Measurements from ENCODE around the gene SOX2.

SOX2 gene

DNA sequence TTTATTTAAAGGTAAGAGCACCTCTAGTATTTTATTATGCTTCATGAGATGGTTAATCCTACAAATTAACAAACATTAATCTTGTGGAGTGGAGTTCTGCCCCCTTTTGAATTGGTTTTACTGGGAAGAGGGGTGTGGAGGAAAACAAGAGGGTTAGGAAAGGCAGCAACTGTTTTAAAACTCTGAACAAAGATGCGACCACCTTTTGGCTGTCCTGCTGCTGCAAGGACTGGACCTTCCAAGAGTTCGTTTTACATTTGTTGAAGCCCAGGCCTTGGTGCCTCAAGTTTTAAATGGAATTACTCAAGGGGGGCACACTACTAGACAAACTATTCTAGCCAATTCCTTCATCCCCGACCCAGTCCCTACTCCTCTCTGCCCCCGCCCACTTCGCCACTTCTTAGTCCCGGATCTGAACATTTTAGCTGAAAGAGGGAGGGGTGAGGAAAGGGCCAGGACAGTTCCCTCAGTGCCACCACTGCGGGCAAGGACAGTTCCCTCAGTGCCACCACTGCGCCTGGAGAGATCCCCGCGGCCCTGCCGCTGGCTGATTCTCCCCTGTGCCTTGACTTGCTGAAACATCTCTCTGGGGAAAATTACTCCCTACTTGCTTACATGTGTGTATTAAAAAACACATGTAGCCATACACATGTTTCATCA is 11.2 kb downstream of the SOX2 start:
- DNase-seq (ENCODE audit: low read depth in 2 of 2) = no peak

DNA sequence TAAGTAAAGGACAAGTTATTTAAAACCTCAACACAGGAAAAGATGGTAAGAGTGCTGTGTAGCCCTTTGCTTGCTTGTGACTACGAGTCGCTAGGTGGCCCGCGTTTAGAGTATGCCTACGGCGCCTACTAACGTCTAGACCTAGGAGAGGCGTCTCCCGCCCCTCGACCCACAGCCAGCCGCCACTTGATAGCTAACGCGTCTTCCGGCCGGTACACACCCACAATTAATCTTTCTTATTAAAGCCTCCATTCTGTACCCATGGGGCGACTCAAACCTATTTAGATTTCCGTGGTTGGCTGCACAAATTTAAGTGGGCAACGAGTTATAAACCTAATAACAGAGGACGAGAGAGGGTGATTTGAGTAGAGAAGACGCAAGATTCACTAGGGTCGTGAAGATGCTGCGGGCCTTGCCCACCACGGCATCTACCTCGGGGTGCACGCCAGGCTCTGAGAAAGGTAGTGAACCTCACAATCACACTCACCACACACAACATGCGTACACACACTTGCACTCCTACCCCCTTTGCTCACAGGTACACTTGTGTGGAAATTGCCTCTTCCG is 12.0 kb downstream of the SOX2 start:
- no peak for DNase-seq (ENCODE audit: low read depth in 2 of 2)

DNA sequence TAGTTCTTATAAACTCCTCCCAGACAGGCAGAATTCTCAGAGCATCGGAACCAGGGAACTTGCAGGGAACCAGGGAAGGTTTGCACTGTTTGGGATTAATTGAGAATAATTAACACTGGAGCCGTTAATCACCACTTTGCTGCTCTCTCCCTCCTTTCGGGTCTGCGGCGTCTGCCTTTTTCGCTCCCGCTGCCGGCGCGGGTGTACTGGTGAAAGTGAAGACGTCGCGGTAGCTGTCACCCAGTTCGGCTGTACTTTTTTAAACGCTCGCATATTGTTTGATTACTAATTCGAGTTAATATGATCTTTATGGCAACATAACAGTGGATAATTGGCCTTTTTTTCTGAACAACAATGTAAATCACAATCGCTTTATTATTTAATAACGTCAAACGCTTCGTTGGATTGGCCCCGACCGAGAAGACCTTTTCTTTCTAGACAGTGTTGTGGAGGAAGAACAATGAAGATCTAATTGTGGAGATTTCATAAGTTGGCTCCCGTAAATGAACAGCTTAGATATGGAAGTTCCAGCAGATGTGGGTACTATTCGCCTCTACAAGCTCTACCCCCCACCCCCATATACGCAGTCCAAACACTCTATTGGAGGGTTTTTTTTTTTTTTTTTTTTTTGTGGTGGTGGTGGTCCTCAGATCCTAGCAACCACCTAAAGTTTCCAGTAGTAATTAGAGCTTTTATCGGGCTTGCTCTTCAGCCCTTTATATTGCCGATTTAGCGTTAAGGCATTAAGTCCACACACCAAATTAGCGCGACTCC is 12.7 kb downstream of the SOX2 start:
- DNase-seq (ENCODE audit: low read depth in 2 of 2) = no peak

DNA sequence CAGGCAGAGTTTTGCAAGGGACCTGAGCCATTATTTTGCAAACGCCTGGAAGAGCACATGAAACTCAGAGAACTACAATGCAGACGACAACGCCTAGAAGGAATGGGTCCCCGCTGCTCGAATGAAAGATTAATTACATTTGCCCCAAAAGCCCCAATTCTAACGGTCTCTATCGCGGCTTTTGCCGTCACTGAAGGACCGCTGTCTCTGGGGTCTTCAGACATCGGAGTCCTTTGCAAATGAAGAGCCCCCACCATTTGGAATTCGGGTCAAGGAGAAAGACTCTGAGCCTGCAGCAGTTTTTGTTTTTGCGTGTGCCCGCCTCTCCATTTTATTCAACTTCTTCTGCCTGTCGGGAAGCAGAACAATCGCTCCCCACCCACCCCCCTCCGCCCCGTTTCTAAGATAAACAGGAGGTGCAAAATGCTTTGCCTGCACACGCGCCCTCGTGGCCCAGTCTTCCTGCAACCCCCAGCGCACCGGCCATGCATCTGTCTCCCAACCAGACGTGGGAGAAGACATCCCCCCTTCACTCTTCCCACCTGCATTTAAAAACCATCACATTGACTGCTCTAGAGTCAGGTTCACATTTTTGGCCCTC is 13.5 kb downstream of the SOX2 start:
- no peak for DNase-seq (ENCODE audit: low read depth in 2 of 2)

DNA sequence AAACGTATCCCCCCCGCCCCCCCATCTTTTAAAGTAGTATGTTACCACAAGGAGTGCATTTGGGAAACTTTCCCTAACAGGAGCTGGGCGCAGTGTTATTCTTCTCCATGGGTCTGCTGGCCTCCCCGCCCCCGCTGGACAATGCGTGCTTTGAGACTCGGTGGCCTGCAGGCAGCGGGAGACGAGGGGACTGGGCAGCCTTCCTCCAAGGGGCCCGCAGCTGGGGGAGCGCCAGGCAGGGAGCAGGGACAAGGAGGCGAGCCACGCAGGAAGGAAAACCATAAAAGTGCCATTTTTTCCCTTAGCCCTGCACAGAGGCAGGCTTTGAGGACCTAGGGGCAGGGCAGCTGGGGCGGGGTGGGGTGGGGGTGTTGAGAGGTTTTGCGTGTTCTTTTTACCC is 14.1 kb downstream of the SOX2 start:
- no peak for DNase-seq (ENCODE audit: low read depth in 2 of 2)

DNA sequence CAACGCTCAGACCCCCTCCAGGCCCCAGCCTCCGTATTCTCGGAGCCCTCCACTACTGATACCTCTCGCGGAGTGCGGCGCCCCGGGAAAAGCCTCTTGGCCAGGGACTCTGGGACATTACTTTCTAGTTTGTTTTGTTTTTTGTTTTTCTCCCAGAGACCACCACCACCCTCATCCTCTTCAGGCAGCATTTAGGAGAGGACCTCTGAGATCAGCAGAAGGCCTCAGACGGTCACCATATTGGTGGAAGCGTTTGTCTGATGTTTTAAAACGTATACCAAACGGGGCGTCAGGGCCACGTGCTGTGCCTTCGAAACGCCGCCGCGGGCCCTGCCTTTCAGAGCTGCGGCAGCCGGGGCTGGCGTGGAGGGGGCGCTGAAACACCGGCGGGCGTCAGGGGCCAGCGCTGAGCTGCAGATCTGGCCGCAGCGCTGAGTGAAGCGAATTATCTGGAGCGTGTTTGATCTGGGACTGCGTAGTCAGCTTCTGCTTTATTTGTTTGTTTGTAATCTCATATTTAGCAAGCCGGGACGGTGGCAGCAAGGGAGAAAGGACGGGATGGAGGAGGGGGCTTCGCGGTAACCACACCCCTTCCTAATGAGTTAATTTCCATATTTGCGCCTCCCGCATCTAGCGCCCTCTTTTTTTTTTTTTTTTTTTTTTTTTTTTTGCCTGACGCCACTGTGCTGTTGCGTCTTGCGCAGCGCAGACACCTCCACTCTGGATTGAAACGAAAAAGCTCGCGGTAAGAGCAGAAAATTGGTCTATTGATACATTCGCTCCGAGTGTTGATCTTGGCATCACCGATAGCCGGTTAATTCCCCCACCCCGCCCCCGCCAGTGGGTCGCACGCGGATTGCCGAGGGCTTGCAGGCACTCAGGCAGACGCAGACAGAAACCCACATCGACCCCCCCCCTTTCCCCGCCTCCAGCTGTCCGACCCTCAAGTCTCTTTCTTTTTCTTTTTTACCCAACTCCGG is 14.9 kb downstream of the SOX2 start:
- no peak for DNase-seq (ENCODE audit: low read depth in 2 of 2)

DNA sequence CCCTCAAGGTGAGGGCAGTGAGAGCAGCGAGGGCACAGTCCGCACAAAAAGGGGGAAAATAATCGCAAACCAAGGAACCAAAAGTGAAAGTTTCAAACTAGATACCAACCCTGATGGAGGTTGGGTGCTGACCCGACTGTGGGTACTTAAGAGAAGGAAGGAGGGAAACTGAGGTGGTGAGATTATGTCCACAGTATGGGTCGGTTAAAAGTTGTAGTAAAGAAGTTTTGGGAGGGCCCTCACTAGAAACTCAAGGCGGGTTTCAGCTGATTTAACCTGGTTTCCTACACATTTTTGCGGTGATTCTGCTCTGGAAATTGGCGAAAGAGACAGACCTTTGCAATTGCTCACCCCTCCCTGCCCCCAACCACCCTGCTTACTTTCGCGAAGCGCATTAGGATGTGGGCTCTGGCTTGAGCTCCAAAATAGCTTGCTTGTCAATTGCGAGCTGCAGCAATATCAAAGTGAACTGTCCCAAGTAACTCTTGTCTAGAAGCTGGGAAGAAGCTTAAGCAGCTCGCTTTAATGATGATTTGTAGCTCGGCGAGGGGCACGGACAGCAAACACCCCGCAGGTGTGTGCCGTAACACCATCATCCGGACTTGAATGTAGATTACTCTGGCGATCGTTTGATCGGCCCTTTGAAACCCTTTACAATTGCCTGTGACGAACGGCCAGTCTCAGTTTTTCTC is 15.8 kb downstream of the SOX2 start:
- DNase-seq (ENCODE audit: low read depth in 2 of 2) = no peak

DNA sequence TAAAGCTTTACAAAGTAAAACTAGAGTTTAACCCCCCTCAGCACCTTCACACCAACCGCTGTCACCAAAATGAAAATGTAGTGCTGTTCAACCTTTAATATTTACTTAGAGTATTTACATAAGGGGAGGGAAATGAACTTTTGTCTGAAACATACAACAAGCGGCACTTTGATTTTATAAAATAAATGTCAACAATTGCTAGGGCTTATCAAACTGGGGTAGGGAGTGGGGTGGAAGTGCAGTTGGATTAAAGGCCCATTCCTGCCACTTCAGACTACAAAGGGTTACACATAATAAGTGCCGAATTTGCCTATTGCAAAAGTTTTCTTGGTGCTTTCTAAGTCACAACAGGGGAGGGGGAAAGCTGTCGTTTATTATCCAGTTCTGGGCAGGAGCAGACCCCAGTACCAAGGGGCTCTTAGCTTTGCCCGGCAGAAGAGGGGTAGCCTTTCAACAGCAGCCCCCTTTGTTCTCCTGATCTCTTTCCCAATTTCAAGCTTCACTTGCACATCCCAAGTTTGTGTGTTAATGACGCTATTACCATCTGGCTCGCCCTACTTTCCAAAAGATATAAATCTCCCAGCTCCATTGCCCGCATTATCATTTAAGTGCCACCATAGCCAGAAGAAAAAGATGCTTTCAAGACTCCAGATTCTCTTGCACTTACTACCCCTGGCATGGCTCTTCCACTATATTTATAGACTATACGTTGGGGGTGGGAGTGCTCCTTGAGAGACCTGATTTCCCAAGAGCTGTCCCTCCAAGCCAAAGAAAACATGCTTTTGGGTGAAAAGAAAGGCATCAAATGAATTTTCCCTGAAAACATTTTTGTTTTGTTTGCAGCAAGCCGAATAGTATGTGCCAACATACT is 17.0 kb downstream of the SOX2 start:
- DNase-seq (ENCODE audit: low read depth in 2 of 2) = no peak

DNA sequence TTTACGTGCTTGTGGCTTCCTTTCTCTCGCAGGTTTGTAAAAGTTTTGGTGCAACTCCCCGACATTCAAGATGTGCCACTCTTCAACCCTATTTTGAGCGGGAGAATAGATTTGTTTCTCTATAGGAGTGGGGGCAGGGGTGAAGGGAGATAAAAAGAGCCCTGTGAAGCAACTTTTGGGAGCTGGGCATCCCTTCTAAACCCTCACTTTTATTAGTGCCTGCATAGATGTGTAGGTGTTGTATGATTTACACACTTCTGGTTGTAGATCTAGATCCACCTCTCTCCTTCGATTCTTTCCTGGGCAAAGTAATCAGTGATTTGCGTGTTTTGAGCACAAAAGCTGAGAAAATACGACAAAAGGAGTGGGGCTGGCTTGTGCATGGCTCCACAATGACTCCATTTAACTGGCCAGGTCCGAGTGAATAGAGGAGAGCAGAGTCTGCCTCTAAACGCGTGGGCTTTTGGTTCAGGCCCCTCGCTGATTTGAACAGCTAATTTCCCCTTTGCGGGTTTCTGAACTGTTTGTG is 17.7 kb downstream of the SOX2 start:
- no peak for DNase-seq (ENCODE audit: low read depth in 2 of 2)

DNA sequence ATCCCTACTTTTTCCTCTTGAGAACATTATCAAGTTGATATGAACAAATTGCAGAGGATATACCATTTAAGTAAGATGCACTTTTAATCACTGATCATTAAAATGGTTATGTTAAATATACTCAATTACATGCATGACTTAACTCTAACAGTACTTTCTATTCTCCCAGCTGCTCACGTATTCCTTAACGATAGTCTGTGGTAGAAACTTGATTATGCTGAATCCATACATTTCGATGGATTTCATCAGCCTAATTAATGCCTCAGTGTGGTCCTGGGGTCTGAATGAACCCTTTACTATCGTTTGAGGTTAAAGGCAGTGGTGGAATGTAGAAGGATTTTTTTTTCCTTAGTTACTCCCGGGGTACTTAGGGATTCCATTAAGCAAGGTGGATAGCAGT is 18.6 kb downstream of the SOX2 start:
- DNase-seq (ENCODE audit: low read depth in 2 of 2) = no peak

DNA sequence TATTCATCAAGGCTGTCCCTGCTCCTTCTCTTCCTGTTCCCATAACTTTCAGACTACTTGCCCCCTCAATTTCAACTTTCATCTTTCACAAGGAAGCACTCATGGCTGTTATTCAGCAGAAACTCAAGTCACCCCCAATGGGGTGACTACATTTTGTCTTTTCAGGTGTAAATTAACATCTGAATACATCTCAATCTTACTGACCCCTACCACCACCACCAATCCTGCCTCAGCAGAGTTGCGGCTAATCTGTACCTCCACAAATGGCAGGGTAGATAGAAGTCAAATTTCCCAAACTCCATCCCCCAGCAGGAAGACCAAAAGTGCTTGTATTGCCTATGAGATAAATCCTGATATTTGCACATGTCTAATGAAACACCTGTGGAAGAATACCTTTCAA is 19.2 kb downstream of the SOX2 start:
- DNase-seq (ENCODE audit: low read depth in 2 of 2) = no peak

DNA sequence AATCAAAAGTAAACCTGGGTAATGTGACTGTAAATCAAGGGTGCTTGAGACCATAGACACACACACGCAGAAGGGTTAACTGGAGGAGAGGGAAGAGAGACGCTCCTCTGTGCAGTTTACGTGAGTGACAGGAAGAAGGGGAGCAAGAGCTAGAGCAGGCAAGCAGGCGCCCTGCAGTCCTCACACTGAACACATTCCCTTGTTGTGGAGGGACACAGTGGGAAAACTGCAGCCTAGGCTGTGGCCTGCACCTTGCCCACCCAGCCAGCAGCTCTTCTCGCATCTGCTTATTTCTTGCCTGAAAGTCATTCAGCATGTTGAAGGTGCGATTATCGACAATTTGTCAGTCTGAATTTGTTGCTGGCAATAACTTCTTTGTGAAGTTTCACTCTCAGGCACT is 24.2 kb downstream of the SOX2 start:
- no peak for DNase-seq (ENCODE audit: low read depth in 2 of 2)

DNA sequence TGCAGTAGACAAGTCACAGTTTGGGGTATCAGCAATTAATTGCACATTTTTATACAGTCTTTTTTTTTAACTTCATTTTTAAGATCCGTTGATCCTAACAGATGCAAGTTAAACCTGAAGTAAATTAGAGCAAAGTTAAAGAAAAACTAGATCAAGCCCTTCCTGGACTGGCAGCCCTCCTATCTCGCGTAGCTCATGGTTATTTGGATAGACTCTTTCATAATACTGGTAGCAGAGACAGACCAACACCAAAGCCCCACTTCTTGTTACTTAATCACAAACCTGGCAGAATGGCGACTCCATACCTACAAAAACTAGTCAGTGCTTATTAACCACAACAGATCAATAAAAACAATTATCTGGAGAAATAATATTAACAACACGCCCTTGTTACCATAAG is 26.8 kb downstream of the SOX2 start:
- DNase-seq (ENCODE audit: low read depth in 2 of 2) = no peak

DNA sequence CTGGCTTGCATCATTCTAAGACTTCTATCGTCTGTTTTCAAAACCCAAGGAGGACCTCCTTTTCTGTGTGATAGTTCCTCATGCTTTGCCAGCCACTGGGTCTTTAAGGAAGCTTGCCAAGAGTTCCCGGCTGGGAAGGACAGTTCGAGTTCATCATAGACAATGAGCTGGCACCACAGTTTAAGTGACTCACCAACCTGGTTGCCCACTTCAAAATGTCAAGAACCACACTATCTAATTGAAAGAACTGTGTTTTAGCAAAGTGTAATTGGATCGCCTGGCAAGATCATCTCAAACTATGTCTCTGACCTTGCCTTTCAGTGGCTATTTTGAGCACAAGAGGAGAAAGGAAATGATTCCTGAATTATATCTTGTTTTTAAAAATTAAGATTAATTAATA is 27.9 kb downstream of the SOX2 start:
- DNase-seq (ENCODE audit: low read depth in 2 of 2) = no peak

DNA sequence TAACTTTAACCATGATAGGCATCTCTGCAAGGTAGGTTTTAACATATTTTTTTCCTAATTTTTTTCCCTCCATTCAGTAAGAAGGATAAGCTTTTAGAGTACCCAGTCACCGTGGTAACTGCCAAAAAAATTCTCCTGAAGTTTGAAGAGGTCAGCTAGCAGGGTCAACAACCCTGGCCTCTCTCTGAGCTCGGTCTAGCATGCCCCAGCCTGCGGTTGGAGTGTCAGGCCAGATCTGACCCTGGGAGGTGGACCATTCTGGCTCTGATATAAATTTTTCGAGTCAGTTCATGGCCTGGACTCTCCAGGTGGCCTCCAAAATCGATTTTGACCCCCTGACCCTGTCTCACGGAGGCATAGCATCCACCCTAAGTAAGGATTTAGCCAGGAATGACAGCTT is 29.7 kb downstream of the SOX2 start:
- DNase-seq (ENCODE audit: low read depth in 2 of 2) = no peak

DNA sequence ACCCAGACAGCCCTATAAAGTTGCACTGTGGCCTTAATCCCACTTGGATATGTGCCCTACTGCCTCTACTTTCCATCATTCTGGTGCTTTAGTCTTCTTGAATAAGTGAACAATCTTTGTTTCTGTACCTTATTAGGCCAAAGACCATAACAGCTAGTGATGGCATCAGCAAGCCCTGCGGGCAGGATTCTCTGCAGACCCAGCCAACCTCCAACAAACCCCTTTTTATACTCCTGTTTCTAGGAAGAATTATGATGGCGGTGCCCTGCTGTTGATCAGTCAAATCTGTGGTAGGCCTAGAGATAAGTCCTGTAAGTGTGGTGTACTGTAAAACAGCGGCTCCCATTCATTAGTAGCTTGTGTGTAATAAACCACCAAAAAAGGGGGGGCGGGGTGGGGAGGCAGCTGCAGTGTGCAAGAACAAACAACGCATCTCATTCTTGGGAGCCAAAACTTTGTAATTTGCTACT is 40.5 kb downstream of the SOX2 start:
- no peak for DNase-seq (ENCODE audit: low read depth in 2 of 2)

DNA sequence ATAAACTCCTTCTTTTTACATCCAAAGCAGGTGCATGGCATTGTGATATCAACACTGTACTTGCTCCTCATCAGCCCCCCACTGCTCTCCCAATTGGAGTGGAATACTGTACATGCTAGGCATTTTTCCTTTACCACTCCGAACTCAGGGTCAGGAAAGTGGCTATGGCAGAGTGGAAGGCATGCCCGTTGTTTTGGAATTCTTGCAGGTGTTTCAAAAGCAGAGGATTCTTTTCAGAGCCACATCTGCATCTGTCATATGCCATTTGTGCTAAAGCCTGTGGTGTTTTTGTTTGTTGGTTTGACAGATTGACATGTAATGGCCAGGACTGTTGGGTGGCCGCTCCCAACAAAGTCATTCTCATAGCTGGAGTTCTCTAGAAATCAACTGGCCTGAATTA is 41.7 kb downstream of the SOX2 start:
- DNase-seq (ENCODE audit: low read depth in 2 of 2) = no peak

DNA sequence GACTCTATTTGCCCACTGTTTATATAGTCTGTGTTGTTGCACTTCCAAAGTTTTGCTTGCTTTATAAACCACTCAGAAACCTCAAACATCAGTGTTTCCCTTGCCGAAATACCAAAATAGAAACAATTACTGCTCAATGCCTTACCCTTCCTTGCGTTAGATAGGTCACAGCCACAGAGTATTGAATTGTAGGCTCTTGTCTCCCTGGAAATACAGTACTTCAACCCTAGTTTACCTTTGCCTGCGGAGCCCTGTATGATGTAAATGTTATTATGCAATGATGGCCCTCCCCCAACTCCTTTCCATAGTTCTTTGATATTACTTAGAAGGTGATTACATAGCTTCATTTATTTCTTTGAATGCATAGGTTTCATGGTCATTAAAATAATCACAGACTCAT is 44.2 kb downstream of the SOX2 start:
- DNase-seq (ENCODE audit: low read depth in 2 of 2) = no peak

DNA sequence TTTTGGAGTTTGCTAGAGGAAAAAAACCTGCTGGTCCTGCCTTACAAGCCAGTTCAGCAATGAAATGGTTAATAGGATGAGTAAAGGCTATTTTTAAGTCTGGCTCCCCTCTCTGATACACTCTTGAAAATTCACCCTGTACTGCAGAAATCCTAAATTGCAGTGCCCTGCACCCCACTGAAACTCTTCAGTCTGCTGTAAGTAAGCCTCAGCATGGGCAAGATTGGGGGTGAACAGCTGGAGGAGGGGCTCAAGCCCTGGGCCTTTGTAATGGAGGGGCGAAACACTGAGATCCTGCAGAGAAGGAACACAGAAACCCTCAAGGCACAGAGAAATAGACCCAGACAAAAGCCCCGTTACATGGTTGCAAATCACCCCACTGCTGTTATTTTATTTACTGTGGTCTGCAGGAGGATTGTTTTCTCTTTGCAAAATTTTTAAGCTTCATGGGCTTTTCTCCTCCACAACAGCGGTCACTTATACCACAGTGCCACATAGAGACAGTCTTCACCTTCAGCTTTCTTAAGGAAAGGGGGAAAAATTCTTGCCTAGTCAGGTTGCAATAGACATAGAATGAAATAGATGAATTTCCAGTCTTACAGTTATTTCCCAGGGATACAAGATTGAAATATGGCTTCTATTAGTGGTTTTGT is 45.0 kb downstream of the SOX2 start:
- no peak for DNase-seq (ENCODE audit: low read depth in 2 of 2)
